CD4-positive, alpha-beta T cell treated with Interferon alpha-2 for 1 hour (primary cell): ENCODE data around the gene PPP1R10.
"Not testable (repeated sequence)": the region's sequence is repeated elsewhere in the genome, so short reads cannot be mapped to it uniquely, and the experiment has no call there.

Source experiments
- DNase-seq, 2 donors: peaks; one replicate each; pipeline ENCODE4 v3.0.0-alpha.2; 2020 to 2022

PPP1R10 gene

DNA sequence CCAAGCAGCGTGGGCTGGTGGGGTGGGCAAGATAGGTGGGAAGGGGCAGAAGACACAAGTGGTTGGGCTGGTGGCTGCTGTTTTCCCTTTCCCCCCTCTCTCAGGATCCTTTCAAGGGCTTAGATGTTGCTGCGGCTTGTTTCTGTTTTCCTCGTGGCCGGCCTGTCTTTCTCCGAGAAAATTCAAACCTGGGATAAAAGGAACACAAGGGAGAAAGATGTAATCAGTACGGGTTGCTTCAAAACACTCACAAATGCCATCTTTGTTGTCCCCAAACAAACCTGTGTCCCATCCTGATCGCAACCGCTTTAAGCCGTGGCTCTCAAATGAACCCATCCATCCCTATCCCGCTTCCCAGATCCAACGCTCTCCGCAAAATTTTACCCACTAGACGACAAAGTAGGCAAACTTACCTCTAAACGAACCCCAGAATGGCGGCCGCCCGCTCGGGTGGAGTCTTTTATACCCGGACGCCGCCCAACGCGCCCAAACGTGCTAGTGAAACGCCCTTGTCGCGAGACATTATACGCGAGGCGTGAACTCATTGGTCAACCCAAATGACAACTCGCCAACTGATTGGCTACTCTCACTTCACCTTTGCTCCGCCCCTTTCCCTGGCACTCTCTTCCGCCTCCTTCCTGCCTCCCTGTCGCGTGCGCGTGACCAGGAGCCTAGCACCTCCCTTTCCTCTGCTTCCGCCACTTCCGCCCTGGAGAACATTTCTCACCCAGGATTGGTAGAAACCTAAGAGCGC, at the start of gene PPP1R10:
TSS of gene PPP1R10 (minus strand) at position 433 of the 754 bp plus-strand sequence. CDS start 7,299 bp downstream, outside the sequence.
- DNase-seq: peak; percentile 100

DNA sequence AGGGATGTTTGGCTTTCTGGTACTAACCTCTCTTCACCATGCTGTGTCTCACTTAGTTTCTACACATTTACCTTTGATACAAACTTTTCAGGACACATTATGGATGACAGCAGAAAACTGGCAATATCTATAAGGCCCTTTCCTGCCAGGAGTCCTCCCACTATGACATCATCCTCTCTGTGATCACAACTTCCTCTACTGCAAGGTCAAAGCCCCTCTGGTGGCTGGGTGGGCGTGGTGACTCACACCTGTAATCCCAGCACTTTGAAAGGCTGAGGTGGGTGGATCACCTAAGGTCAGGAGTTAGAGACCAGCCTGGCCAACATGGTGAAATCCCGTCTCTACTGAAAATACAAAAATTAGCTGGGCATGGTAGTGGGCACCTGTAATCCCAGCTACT, 49.3 kb upstream of the PPP1R10 start:
- DNase-seq: not testable (repeated sequence)

DNA sequence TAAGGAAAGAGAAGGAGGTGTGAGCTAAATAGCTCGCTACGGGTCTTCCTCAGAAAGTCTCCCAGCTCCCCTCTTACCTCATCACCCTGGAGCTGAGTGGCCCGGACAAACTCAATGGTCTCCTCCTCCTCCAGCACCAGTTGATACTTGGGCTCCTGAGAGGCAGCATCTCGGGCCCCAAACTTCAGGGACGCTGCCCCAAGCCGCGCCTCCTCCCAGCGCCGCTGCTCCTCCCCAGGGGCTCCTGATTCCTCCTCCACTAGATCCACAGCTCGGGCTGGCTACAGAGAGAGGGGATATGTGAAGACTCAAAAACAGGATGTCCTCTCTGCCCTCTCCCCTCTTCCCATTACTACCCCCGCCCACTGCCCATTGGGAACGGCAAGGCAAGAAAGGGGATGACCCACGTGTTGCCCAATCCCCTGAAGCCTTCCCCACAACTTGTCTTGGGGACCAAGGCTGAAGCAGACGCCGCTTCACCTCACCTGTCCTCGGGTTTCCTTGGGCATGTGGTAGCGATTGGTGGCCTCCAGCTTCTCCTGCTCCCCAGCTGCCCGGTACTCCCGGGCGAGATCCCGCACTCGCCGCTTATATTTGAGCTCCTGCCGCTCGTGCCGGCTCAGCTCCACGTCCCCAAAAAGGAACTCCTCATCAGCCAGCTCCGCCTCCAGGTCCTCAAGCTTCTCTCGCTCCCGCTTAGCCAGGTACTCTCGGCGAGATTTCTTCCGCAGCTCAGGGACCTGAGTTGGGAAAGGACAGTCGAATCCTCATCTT, 48.1 kb upstream of the PPP1R10 start:
- DNase-seq: no peak

DNA sequence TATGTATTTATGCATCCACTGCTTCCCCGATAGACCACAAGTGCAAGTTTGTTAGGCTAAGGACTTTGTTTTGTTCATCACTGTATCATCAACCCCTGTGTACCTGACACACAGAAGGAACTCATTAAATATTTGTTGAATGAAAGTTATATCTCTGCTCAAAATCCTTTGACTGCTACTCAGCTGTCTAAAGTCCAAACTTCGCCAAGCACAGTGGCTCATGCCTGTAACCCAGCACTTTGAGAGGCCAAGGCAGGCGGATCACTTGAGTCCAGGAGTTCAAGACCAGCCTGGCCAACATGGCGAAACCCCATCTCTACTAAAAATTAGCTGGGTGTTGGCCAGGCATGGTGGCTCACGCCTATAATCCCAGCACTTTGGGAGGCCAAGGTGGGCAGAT, 40.9 kb upstream of the PPP1R10 start:
- DNase-seq: not testable (repeated sequence)

DNA sequence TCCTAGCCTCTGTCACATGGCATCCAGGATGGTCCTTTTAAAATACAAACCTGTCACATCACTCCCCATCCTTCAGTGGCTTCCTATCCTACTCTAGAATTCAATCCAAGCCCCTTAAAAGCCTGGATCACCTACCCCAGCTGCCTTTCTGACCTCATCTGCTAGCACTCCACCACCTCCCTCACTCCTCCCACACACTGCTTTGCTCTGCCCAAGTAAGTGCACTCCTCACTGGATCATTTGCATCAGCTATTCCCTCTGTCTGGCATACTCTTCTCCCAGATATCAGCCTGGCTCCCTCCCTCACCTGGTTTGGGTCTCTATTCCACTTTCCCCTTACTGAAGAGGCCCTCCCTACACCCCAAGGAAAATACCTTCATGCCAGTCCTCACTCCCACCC, 40.4 kb upstream of the PPP1R10 start:
- no peak for DNase-seq

DNA sequence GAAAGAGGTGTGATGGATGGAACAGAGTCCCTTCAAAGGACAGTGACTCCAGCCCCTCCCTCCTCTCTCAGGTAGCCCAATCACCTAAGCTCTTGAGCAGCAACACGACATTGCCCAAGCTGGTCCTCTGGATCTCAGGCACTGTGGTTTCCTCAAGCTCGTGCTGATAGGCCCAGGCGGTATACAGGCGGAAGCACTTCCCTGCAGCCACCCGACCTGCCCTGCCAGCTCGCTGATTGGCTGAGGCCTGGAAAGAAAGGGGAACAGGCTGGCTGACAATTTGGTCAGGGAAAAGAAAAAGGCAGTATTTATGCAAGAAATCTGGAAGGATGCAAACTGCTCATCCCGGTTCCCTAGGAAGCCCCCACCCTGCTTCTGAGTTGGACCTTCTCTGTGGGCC, 39.5 kb upstream of the PPP1R10 start:
- DNase-seq: peak in 1 of 2 donors; percentile 56

DNA sequence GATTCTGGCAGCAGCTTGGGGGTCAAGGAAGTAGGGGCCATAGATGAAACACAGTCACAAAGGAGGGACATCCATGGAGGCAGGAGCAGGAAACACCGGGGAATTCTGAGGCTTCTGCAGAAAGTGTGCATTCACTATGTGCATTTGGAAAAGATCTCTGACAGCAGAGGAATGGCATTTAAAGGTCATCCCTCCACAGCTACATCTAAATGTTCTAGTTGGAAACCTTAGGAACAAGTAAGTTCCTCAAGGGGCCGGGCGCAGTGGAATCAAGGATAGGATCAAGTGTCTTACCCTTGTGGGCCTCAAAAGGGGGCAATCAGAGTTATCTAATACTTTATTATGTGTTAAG, 38.7 kb upstream of the PPP1R10 start:
- DNase-seq: no peak

DNA sequence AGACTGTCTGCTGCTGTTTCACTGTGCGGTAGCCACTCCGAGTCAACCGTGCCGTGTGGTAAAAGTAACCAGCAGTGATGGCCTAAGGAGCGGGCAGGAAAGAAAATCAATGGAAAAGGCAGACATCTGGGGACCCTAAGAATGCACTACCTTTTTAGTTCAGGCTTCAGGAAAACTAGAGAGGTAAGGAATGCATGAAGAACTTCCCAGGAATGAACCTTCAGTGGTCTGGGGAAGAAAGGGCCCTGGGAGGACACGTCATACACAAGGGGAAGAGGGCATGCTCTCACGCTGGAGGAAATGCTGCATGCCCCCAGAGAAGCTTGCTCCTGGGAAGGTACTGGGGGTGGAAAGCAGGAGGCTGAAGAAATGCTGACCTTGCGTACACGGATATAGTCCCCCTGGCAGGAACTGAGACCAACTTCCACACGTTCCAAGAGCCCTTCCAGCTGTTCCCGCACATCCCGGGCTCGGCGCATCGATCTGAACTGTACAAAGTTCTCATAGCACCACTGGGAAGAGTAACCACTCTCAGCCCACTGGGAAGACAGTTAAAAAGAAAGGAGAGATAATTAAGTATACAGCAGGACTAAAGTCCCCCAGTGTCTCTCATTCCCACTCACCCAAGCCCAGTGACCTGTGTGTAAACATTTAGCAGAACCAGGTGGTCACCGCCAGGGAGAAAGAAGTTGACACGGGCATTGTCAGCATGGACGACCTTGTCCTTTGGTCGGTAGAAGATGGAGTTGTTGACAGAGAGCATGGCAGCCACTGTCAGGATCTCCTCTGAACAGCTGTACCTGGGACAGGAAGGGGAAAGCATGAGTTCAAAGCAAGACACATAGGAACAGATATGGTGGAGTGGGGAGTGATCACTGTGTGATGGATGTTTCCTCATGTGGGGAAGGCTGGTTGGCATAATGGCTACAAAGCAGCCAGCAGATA, 38.0 kb upstream of the PPP1R10 start:
- no peak for DNase-seq

DNA sequence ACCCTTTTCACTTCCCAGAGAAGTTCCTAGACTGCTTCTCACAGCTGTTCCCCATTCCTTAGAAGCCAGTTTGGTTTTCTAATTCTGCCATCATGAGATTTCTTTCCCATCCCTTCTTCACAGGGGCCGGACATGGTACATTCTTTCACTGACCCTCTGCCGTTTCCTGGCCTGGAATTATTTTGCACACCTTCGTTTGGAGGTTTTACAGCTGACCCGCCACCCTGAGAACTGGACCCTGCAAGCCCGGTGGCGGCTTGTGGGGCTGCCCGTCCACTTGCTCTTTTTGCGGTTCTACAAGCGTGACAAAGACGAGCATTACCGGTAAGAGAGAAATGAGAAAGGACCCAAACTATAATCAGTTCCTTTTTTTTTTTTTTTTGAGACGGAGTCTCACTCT, 34.1 kb upstream of the PPP1R10 start:
- DNase-seq: no peak

DNA sequence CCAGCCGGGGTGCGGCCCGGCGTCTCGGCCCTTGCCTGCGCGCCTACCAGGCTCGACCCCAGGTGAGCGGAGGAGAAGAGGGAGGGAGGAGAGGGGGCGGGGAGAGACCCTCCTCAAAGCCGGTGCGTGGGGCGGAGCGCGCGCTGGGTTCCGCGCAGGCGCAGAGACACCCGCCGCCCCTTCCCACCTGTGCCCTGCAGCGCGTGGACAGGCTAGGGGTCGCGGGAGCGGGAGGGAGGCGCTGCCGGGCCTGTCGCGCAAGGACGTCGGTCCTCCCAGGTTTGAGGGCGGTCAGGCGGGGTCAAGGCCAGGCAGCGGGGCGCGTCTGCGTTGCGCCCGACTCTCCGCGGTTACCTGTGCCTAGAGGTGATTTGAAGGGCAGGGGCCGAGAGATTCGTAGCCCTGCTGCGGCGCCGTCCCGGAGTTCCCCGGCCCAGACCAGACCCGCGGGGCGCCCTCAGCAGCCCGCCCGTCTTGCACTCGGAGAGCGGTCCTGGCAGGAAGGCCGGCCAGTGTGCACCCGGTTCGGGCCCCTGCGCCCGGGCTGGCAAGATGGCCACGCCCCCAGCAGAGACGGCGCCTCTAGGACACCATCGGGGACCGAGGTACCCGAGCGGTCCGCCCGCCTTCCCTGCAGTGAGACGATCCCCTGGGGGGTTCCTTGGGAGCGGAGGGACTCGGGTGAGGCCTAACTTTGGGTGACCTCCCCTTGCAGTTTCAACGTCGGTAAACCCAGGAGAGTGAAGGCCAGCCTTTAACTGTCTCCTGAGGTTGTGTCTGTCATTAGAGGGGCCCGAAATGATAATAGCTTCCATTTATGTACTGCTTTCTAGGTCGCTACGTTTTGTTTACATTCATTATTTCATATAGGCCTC, 30.4 kb upstream of the PPP1R10 start:
- DNase-seq: peak; percentile 73 to 78

DNA sequence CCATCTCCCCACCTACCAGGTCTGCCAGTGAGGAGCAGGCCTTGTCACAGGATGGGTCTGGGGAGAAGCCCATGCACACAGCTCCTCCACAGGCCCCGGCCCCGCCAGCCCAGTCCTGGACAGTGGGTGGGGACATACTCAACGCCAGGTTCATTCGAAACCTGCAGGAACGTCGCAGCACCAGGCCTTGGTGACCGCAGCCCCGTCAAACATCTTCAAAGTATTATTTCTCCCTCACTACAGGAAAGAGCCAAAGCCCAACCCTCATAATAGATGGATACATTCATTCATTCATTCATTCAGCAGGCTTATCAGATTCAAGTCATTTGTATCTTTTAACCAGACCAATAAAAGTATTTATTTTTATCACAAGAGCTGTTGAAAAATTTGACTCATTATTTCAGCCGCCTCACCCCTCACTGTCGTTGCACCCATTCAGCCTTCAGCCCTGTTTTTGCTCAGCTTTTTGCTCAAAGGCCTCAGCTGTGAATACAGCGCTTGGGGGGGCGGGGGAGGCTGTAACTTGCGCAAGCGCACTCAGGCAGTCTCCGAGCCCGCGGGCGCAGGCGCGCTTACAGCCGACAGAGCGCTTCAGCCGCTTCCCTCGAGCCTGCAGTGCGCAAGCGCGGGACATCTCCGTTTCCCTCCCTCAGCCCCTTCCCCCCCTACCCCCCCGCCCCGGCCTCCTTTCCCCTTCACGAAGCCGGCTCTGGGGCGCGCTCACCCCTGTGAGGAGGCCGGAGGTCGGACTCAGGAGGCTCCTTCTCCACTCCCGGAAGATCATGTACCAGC, 29.6 kb upstream of the PPP1R10 start, which contains the start of gene C6orf136:
TSS of gene C6orf136 (plus strand) at position 684 of the 792 bp plus-strand sequence. CDS start at position 783, 99 bp downstream.
- DNase-seq: peak; percentile 96 to 97

DNA sequence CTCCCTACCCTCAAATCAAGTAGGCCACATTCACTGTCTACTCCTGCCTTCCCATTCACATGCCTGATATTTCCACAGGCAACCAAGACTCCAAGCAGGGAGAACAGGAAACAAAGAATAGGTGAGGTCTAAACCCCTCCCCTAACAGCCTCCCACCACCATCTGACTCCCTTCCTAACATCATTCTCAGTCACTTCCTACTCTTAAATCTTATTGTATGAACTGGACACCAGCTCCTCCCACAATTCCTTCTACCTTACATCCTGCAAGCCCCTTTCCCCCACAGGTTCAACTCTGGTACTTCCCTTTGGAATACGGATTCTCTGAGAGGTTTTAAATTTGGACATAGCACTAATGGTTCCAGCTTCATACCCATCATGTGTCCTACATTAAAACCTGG, 28.9 kb upstream of the PPP1R10 start:
- no peak for DNase-seq

DNA sequence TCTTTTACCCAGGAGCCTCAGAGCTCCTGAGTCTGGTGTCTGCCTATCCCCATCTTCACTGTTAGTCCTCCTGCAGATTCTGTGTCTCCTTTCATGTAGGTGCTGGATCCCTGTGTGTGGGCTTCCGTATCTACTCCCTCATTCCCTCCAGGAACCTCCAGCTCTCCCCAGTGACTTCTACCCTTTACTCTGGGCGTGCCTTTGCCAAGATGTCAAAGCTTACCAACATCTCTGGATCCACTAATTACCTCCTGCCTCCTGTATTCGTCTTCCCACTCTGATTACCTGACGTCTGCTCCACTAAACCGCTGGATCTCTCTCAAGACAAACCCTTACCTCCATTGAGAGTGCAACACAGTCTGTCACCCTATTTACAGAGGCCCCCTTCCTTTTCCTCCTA, 27.7 kb upstream of the PPP1R10 start:
- no peak for DNase-seq

DNA sequence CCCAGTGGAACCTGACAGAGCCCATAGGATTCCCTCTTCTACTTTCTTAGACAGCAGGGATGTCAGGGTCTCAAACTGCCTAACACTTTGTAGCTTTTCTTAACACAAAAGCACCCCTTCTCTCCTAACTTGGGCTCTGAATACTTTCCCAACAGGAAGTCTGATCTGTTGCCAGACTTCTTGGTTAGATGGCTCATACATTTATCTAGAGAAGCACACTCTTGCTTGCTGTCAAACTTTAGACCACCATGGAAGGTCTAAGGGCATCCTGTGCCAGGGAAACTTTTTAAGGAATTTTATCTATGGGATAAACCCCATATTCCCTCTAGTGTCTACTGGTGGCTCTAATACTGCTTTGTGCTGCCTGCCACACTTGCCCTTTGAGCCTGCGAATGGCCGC, 26.6 kb upstream of the PPP1R10 start:
- DNase-seq: no peak

DNA sequence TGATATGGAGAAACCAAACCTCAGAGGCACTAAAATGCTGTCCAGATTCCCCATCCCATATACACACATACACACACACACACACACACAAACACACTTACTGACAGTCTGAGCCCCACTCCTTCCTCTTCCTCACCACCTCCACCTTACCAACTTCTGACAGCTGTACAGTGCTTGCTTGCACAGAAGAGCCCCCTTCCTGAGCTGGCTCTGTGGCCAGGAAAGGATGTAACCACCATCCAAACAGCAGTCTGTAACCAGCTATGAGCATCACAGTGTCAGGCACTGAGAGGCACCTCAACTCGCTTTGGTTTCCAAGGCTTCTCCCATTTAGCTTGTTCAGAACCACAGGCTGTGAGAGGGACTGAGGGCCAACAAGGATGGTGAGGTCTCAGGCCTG, 24.0 kb upstream of the PPP1R10 start:
- DNase-seq: no peak

DNA sequence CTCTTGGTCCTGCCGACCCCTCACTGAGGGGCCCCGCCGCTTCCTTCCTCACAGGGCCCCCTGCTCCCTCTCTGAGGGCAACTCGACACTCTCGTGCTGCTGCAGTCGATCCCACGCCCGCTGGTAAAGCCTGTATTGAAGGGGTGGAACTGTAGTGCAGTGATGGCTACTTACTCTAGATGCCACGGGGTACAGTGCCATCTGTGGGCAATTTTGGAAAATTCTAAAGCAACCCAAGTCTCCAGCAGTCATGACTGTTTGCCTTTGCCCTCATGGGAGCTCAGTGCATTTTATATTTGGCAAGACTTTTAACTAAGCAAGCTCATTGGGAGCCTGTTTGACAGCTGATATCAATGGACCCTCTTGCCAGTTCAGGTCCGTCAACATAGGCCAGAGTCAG, 23.4 kb upstream of the PPP1R10 start:
- no peak for DNase-seq

DNA sequence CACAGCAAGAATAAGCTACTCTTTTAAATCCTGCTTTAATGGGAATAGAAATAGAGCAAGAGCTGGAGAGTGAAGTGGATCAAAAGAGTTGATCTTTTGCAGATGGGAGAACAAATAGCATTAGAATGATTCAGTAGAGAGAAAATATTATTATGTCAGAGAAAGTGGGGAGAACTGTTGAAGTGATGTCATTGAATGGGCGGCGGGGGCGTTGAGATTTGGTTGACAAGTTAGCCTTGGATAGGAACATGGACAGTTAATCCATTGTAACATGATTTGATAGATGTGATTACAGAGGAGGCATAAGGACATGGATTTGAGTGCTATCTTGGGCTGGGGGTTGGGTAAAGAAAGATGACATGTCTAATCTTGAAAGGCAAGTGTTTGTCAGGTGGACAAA, 18.8 kb upstream of the PPP1R10 start:
- DNase-seq: no peak

DNA sequence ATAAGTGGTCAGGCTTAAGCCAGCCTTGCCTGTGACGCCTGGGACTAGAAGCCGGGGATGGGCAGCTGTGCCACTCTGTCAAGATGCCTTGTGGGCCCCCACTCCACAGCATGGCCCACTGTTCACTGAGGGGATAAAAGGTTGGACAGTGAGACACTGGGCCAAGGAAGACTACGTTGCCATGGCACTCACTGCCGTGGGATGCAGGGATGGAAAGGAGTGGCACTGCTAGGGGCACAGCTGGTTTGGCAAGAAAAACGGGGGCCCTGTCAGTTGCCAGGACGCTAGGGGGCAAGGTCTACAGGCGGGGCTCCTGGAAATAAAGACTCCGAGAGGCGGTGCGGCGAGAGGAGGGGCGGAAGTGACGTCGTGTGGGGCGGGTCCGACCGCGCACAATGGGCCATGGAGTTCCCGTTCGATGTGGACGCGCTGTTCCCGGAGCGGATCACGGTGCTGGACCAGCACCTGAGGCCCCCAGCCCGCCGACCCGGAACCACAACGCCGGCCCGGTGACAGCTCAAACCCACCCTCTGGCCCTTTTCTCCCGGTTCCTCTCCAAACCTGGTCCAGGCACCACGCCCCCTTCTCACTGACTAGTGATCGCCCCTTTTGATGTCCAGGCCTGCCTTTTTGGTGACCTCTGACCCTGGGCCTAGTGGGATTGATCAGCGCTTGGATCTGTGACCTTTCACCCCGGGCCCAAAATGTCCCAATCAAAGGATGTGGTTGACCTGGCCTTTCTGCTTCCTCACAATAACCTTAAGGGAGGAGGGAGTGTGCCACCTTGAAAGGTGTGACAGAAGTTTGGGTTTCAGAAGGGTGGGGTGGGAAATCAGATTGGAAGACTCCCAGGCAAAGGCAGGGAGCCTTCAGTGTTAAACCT, 9.7 kb upstream of the PPP1R10 start, which contains the start of gene ATAT1:
TSS of gene ATAT1 (plus strand) at position 391 of the 883 bp plus-strand sequence.
- peak; percentile 89 to 92 for DNase-seq

DNA sequence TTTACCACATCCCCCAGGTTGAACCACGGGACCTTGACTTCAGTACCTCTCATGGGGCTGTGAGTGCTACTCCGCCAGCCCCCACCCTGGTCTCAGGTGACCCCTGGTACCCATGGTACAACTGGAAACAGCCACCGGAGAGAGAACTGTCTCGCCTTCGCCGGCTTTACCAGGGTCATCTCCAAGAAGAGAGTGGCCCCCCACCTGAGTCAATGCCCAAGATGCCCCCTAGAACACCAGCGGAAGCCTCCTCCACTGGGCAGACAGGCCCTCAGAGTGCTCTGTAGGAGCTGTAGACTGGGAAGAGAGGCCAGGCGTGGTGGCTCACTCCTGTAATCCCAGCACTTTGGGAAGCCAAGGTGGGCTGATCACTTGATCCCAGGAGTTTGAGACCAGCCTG, 8.5 kb upstream of the PPP1R10 start:
- no peak for DNase-seq

DNA sequence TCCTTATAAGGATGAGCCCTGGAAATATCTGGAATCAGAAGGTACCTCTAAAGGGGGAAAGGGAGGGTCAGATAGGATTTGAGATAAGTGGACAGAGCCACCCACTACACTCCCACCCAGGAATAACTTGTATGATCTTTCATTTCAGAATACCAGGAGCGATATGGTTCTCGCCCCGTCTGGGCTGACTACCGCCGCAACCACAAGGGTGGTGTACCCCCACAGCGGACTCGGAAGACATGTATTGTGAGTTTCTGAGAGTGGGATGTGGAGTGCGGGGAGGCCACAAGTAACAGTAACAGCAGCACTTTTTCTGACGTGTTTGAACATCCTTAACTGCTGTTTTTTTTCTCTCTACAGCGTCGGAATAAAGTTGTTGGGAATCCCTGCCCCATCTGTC, 2.5 kb upstream of the PPP1R10 start:
- no peak for DNase-seq
